Effector CD8-positive, alpha-beta T cell (primary cell): ENCODE measurements around the gene CCDC117.

Experiments used
- DNase-seq: peaks from one replicate; lab custom pipeline; 2025; lab: John Stamatoyannopoulos, UW

CCDC117 gene

DNA sequence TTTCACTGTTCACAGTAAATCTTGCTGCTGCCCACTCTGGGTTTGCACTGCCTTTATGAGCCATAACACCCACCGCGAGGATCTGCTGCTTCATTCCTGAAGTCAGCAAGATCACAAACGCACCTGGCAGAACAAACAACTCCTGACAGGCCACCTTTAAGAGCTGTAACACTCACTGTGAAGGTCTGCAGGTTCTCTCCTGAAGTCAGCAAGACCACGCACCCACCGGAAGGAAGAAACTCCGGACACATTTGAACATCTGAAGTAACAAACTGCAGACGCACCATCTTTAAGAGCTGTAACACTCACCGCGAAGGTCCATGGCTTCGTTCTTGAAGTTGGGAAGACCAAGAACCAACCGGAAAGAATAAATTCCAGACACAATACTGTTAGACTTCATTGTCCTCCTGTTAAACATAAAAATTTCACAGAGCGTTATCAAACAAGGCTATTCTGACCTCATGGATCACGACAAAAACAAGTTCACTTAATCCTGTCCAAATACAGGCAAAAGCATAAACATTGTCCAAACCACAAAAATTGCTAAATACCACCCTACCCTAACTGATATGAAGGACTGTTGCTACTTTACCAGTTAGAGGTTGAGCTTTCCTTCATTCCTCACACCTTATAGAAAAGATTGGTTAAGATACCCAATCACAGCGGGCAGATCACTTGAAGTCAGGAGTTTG, 3.0 kb upstream of the CCDC117 start:
- DNase-seq, result no peak

DNA sequence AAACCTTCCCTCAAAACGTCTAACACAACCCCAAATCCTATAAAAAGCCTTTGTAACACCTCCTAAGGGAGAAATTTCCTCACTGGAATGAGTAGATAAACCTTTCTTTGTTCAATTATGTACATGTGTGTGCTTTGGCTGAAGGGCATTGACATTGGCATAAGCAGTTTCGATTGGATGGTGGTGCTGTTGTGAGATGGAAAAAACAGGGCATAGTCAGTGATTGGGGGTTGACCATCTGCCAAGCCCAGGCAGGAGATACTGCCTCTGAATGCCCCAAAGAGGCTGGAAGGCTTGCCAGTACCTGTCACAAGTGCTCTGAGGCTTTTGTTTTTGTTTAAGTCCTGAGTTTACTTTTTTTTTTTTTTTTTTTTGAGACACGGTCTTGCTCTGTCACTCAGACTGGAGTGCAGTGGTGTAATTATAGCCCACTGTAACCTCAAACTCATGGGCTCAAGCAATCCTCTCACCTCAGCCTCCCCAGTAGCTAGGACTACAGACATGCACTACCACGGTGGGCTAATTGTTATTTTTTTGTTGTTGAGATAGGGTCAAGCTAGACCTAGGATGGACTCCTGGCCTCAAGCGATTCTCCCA, 1.2 kb upstream of the CCDC117 start:
- DNase-seq, result no peak

- DNase-seq, result no peak
Measured at GRCh38 chr22:28773461-28773867, 969 bp downstream of the CCDC117 start.

GRCh38 chr22:28774378-28774777, 1.9 kb downstream of the CCDC117 start:
- no peak for DNase-seq

DNA sequence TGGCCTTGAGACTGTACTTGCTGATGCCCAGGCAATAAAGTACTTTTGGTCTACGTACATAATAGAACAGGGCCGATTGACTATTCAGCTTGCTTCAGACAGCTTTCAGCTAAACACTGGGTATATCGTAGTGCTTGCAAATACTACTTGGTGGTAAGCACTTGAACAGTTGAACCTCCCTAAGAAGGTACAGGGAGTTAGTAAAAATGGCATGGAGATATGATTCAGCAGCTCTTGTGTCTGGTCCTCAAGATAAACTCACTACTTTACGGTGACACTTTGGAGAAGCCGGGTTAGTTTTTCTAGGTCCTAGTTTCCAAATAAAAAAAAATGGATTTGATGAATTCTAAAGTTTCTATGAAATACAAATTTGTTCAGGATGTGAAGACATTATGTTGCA, 7.3 kb downstream of the CCDC117 start:
- DNase-seq, result no peak

DNA sequence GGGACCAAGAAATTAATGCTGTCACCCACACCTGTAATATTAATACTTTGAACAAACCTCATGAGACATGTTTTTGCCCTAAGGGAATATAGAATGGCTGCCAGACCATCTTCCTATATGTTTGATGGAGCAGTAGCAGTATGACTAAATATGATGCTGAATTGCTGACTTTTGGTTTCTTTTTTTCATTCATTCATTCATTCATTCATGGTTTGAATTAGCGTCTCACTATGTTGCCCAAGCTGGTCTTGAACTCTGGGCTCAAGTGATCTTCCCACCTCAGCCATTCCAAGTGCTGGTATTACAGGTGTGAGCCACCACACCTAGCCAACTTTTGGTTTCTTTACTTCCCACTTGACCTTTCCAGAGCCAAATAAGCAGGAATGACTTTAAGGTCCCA, 7.8 kb downstream of the CCDC117 start:
- DNase-seq, result no peak

DNA sequence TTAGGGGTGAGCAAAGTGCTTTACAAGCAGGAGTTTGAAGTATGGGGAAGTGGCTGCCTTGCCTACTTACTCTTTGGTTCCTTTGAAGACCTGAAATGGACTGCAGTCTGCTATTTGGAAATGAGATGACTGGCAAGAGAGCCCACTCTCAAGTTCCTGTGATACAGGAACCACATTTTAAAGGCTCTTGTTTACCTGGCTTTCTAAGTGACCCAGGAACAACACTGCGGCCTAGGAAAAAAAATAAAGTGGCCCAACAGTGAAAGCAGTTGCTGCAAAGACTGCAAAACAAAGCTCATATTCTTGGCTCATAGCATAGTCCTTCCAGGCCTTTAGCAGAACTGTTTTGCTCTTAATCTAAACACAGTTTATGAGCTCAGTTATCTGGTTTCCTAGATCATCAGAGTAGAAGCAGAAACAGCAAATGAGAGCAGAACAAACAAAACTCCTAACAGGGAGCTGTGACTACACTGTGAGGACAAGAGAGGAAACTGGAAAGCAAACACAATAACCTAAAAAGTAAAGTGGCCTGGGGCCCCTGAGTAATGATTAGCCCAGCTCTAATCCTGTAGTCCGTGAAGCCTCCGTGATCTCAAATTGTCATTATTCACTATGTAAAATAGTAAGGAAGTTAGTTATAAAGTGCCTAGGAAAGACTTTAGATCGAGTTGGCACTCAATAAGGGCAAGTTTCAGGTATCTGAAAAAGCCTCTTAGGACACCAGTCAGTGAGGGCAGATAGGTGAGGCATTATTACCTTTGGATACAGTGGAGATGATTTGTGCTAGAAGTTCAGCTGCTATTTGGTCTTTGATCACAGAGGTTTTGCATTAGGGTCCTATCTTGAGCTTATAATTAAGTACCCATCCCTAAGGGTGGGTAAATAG, 11.5 kb downstream of the CCDC117 start:
- DNase-seq, result no peak

DNA sequence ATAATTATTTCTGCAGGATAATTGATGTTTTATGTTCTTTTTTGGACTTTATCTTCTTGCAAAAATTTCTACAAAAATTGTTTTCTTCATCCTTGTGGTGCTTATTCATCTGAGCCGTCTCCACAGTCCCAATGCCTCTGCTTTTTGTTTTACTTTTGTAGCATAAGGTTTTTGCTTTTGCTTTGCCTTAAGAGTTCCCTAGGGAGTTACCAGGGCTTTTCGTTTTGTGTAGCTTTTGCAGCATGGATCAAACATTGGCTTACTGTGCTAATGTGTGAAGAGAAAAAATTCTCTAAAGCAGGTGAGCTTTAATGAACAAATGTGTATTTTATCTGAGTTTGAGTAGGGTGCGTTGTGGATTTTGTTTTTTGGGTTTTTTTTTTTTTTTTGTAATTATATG, 16.1 kb downstream of the CCDC117 start:
- no peak for DNase-seq

GRCh38 chr22:28791124-28791523, 18.6 kb downstream of the CCDC117 start:
- no peak for DNase-seq

DNA sequence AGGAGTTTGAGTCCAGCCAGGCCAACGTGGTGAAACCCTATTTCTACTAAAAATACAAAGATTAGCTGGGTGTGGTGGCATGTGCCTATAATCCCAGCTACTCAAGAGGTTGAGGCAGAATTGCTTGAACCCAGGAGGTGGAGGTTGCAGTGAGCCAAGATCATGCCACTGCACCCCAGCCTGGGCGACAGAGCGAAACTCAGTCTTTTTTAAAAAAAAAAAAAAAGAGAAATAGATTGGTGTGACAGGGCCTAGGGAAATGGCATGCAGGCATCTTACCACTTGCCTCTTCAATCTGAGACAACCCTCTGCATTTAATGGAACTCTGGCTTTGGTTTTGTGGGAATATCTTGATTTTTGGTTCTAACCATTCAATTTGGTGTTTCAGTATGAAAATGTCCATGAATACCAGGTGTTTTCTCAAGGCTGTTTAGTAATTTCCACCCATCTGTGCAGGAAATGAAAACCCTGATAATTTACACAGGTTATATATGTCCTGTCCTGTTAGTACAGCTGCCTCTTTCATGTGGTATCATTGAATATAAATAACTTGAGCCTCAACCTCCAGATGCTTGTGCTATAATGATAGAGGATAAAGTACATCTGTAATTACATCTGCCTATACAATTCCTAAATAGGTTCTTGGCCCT, 19.5 kb downstream of the CCDC117 start:
- no peak for DNase-seq

DNA sequence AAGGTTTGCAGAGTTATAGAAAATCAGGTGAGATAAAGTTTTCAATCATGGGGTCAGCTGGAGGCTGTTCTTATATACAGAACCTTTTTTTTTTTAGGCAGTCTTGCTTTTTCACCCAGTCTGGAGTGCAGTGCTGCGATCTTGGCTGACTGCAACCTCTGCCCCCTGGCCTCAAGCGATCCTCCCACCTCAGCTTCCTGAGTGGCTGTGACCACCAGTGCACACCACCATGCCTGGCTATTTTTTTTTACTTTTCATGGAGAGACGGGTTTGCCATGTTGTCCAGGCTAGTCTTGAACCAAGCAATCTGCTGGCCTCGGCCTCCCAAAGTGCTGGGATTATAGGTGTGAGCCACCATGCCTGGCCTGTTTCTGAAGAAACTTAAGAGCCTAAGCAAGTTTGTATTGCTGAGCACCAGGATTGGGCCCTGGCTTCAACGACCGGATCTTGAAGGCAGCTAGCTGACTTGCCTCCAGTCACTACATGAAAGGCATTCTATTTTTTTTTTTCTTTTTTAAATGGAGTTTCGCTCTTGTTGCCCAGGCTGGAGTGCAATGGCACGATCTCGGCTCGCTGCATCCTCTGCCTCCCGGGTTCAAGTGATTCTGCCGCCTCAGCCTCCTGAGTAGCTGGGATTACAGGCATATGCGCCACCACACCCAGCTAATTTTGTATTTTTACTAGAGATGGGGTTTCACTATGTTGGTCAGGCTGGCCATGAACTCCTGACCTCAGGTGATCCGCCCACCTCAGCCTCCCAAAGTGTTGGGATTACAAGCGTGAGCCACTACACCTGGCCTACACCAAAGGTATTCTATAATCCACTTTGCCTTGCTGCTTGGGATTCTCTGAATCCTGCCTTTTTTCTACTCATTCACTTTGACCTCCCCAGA, 20.2 kb downstream of the CCDC117 start:
- no peak for DNase-seq

- DNase-seq, result no peak
Measured at GRCh38 chr22:28793976-28794584, 21.6 kb downstream of the CCDC117 start.

GRCh38 chr22:28795071-28795693, 22.7 kb downstream of the CCDC117 start:
- DNase-seq, result no peak

DNA sequence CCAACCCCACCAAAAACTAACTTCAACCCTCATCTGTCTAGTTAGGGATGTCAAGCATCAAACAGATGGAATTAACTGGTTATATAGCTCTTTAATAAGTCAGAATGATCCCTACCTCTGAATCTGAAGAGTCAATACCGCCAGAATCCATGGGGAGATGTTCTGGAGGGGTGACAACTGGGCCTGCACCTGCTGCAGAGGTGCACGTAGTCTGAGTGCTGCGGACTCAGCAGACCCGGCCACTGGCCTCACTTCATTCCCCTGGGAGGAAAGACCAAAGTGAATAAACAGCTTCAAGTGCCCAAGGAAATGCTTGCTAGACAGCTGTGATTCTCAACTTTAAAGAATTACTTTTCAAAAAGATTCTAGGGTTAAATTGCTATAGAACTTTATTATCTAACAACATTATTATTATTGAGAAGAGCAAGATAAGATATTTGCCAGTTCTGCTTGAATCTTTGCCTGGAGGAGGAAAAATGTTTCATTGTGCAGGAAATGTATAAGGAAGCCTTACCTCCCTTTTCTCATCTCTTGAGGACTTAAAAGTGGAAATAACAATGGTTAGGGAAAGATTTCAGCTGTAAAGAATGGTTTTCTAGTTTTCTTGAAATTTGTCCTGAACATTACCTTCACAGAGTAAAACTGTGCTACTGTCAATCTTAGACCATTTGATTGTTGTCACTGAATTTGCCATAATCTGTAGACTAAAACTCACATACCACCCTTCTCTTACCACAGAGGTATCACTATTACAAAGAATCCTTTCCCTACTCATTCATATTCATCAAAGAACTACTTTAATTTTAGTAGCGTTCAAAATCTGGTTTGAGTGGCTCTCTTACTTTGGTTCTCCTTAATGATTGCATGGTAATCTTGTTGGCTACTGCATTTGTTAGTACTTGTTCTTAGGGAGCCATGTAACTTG, 23.7 kb downstream of the CCDC117 start:
- DNase-seq, result no peak

- DNase-seq, result no peak
Measured at GRCh38 chr22:28798810-28799605, 26.5 kb downstream of the CCDC117 start.

GRCh38 chr22:28799606-28800307, 27.3 kb downstream of the CCDC117 start:
- no peak for DNase-seq

- DNase-seq, result peak; percentile 79
Measured at GRCh38 chr22:28800308-28801041, 28.0 kb downstream of the CCDC117 start, which contains the start of gene XBP1. Gene XBP1, minus strand, starts transcription at chr22:28800569.
